Measurements from ENCODE around the gene TMTC2.

DNA sequence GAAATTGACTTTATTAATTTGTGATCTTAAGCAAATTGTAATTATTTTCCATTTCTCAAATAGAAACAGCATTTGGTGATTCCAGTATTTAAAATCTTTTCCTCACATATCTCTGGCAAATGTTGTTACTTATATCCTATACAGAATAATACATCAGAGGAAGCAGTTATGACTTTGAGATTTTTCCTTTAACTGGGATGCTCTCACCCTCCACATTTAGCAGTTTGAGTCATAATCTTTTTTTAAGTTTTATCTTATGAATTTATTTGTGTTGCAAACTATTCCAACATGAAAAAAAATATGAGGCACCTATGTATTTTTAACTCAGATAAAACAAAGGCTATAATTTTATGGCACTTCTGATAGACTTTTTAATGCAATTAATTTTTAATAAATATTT, 311.8 kb downstream of the TMTC2 start:
- TF ChIP-seq, protein P1, sequence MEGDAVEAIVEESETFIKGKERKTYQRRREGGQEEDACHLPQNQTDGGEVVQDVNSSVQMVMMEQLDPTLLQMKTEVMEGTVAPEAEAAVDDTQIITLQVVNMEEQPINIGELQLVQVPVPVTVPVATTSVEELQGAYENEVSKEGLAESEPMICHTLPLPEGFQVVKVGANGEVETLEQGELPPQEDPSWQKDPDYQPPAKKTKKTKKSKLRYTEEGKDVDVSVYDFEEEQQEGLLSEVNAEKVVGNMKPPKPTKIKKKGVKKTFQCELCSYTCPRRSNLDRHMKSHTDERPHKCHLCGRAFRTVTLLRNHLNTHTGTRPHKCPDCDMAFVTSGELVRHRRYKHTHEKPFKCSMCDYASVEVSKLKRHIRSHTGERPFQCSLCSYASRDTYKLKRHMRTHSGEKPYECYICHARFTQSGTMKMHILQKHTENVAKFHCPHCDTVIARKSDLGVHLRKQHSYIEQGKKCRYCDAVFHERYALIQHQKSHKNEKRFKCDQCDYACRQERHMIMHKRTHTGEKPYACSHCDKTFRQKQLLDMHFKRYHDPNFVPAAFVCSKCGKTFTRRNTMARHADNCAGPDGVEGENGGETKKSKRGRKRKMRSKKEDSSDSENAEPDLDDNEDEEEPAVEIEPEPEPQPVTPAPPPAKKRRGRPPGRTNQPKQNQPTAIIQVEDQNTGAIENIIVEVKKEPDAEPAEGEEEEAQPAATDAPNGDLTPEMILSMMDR (tag by site-specific recombination; IDR thresholded peaks at IDR 0.05): no peak
- TF ChIP-seq, protein P2, sequence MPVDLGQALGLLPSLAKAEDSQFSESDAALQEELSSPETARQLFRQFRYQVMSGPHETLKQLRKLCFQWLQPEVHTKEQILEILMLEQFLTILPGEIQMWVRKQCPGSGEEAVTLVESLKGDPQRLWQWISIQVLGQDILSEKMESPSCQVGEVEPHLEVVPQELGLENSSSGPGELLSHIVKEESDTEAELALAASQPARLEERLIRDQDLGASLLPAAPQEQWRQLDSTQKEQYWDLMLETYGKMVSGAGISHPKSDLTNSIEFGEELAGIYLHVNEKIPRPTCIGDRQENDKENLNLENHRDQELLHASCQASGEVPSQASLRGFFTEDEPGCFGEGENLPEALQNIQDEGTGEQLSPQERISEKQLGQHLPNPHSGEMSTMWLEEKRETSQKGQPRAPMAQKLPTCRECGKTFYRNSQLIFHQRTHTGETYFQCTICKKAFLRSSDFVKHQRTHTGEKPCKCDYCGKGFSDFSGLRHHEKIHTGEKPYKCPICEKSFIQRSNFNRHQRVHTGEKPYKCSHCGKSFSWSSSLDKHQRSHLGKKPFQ (tag by site-specific recombination; IDR thresholded peaks at IDR 0.05): no peak
- no peak for TF ChIP-seq TCF7L2 (IDR thresholded peaks at IDR 0.05; ENCODE audit: borderline replicate concordance, low read depth, low read length)
